Transverse colon (tissue), 4 donors: ENCODE results near the gene FCHSD2. TPM values are rescaled to one million over a fixed set of nuclear protein-coding genes. Genes with fewer than 3 reads are reported as not detected.
"Not testable (repeated sequence)": the region's sequence is repeated elsewhere in the genome, so short reads cannot be mapped to it uniquely, and the experiment has no call there.

Experiments used
- DNase-seq: peaks from one replicate; pipeline ENCODE4 v3.0.0-alpha.2; 2019
- H3K27ac ChIP-seq, 4 donors: fragments of 200-600 bp; sonication (generic); 2 replicates each; pipeline ENCODE4 v1.5.1; 2016 to 2018; ENCODE audit warnings: inconsistent platforms in 4 of 4
- H3K27me3 ChIP-seq: fragments of 200-600 bp; sonication (generic); 2 replicates; pipeline ENCODE4 v1.5.1; 2017; ENCODE audit warnings: inconsistent platforms
- H3K36me3 ChIP-seq, 4 donors: fragments of 200-600 bp; sonication (generic); 2 replicates each; pipeline ENCODE4 v1.5.1; 2017 to 2019; ENCODE audit warnings: inconsistent platforms in 4 of 4
- H3K4me1 ChIP-seq, 4 donors: fragments of 200-600 bp; sonication (generic); 2 replicates each; pipeline ENCODE4 v1.5.1; 2017 to 2020; ENCODE audit warnings: inconsistent platforms in 4 of 4
- H3K4me3 ChIP-seq, 4 donors: fragments of 200-600 bp; sonication (generic); 1 replicate in 1 of 4; 2 replicates in 3 of 4; pipeline versions ENCODE4 v1.5.1 to v1.6.1; 2017 to 2019; ENCODE audit warnings: inconsistent platforms in 4 of 4
- H3K9me3 ChIP-seq, 2 donors: fragments of 200-600 bp; sonication (generic); 2 replicates each; pipeline ENCODE4 v1.5.1; 2017 to 2019; ENCODE audit warnings: inconsistent platforms in 2 of 2
- EP300 ChIP-seq: sonication (generic); formaldehyde crosslinking; IDR thresholded peaks from one replicate; pipeline ENCODE4 v1.6.1; 2017; ENCODE audit warnings: antibody characterized with exemption, low read depth
- POLR2A ChIP-seq: fragments of 450-650 bp; IDR thresholded peaks from one replicate; pipeline ENCODE4 v1.6.1; 2016; ENCODE audit warnings: antibody characterized with exemption, mild to moderate bottlenecking, moderate library complexity
- POLR2AphosphoS5 ChIP-seq, 3 donors: sonication (generic); formaldehyde crosslinking; IDR thresholded peaks; one replicate each; pipeline ENCODE4 v1.6.1; 2016; ENCODE audit warnings: antibody characterized with exemption in 3 of 3
- WGBS, 2 donors: methylation state at CpG; one replicate each; pipeline ENCODE4 v1.1.5; 2018; ENCODE audit warnings: low coverage in 1 of 2; 5-methylcytosine and 5-hydroxymethylcytosine counted together
- in situ Hi-C, 4 donors: fragments of 200-750 bp; cut with MboI; loops; one replicate each; pipeline versions ENCODE4 v1.15.0 to v1.15.1; 2017; ENCODE audit warnings: low sequenced_read_pairs in 3 of 4, low pct_ligation_motif_present in 1 of 4, low pct_unique_long_range_greater_than_20kb in 1 of 4
- intact Hi-C: fragments of 100-400 bp; cut with DNase I; formaldehyde crosslinking; loops from one replicate; pipeline ENCODE4 v1.15.1; 2023; ENCODE audit warnings: low total_unique reads
- total RNA-seq, 4 donors: library from RNA; depleted of rRNA; stranded (reverse); fragments of >200 nt; gene quantifications; one replicate each; pipeline ENCODE4 v1.1.0, GENCODE V29; 2016
- TF ChIP-seq, protein P1 (sequence below), 5 experiments: fragments of 200-600 bp in 3 of 5; fragments of 450-650 bp in 2 of 5; sonication (generic) in 3 of 5; IDR thresholded peaks; 1 replicate in 2 of 5; 2 replicates in 3 of 5; pipeline ENCODE4 v1.5.1; 2016 to 2017; ENCODE audit warnings: antibody characterized with exemption in 5 of 5, inconsistent platforms in 3 of 5, mild to moderate bottlenecking in 2 of 5, moderate library complexity in 1 of 5

The FCHSD2 gene
- total RNA-seq, 4 donors from 2014 or later, result 9.1 to 15.9 (median 15.0) TPM

DNA sequence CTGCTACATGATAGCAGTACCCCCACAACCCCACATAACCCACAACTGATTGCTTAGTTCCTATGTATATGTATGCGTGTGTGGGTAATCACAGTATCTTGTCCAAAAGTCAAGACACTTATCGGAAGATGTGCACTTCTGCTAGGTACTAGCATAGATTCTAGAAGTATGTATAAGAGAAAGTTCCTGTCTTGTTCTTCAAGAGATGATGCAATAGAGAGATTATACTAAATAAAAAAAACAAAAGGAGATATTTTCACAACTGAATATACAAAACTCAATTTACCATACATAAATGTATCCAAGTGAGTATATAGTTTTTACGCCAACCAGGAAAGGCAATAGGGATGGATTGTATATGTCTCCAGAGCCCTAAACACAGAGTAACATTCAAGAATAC, 112.0 kb downstream of the FCHSD2 start:
- Histone ChIP-seq H3K27ac (no peak overlapping the region), H3K4me1 (peaks cover 0 to 5% (median 0%) of the 10 kb centered on the region in 4 donors), H3K4me3 (no peak overlapping the region), H3K27me3 (no peaks in the 10 kb centered on the region), H3K9me3 (peaks cover 6 to 8% of the 10 kb centered on the region in 2 donors), H3K36me3 (no peaks in the 10 kb centered on the region)
- 94 to 100% methylated on average over 3 of the region's 3 CpGs for WGBS, 2 donors
- no peak for DNase-seq
- intact Hi-C loops (no loop called here), in situ Hi-C loops (no loop called here)
- TF ChIP-seq, protein P1, sequence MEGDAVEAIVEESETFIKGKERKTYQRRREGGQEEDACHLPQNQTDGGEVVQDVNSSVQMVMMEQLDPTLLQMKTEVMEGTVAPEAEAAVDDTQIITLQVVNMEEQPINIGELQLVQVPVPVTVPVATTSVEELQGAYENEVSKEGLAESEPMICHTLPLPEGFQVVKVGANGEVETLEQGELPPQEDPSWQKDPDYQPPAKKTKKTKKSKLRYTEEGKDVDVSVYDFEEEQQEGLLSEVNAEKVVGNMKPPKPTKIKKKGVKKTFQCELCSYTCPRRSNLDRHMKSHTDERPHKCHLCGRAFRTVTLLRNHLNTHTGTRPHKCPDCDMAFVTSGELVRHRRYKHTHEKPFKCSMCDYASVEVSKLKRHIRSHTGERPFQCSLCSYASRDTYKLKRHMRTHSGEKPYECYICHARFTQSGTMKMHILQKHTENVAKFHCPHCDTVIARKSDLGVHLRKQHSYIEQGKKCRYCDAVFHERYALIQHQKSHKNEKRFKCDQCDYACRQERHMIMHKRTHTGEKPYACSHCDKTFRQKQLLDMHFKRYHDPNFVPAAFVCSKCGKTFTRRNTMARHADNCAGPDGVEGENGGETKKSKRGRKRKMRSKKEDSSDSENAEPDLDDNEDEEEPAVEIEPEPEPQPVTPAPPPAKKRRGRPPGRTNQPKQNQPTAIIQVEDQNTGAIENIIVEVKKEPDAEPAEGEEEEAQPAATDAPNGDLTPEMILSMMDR (IDR thresholded peaks at IDR 0.05), result no peak
- TF ChIP-seq EP300 (no peak), POLR2A (no peak), POLR2AphosphoS5 (IDR thresholded peaks at IDR 0.05) (no peak)

DNA sequence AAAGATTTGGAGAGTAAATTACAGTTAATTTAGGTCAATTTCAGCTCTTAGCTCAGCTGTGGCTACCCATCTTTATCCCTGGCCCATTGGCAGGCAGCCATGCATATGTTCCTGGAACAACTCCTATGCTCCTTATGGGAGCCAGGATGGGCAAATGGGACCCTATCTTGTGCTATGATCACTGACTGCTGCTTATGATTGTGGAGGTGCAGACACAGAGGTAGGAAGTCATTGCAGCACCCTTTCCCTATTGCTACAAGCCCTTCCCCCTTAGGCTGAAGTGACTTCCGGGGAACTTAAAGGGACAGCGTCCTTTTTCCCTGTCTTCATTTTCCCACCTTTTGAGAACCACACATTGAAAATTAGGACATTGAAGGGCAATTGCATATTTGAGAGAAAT, 112.7 kb downstream of the FCHSD2 start:
- peaks cover 10 to 15% of the 10 kb centered on the region in 2 donors for H3K9me3 ChIP-seq
- no peak for DNase-seq
- WGBS, 2 donors, result 67 to 96% methylated on average over 2 of the region's 2 CpGs
- H3K4me3 ChIP-seq, result no peak overlapping the region
- in situ Hi-C loops, result no loop called here
- H3K36me3 ChIP-seq, result no peaks in the 10 kb centered on the region
- TF ChIP-seq POLR2A (no peak), POLR2AphosphoS5 (IDR thresholded peaks at IDR 0.05) (no peak)
- TF ChIP-seq, protein P1 (IDR thresholded peaks at IDR 0.05), result no peak
- H3K27ac ChIP-seq, result no peak overlapping the region
- no peaks in the 10 kb centered on the region for H3K27me3 ChIP-seq
- intact Hi-C loops, result no loop called here
- peaks cover 0 to under 1% (median 0%) of the 10 kb centered on the region in 4 donors for H3K4me1 ChIP-seq

DNA sequence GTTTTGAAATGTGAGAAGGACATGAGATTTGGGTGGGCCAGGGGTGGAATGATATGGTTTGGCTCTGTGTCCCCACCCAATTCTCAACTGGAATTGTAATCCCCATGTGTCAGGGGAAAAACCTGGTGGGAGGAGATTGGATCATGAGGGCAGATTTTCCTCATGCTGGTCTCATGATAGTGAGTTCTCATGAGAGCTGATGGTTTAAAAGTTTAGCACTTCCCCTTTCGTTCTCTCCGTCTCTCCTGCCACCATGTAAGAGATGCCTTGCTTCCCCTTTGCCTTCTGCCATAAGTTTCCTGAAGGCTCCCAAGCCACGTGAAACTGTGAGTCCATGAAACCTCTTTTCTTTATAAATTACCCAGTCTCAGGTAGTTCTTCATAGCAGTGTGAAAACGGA, 113.5 kb downstream of the FCHSD2 start:
- no peaks in the 10 kb centered on the region for H3K27me3 ChIP-seq
- TF ChIP-seq POLR2AphosphoS5 (IDR thresholded peaks at IDR 0.05), result no peak
- no peak for TF ChIP-seq POLR2A
- no peak for TF ChIP-seq EP300
- TF ChIP-seq, protein P1 (IDR thresholded peaks at IDR 0.05), result no peak
- no peak for DNase-seq
- 75 to 90% methylated on average over 3 to 4 of the region's 4 CpGs for WGBS, 2 donors
- H3K27ac ChIP-seq, result no peak overlapping the region
- intact Hi-C loops, result no loop called here
- no peak overlapping the region for H3K4me3 ChIP-seq
- H3K9me3 ChIP-seq, result peaks cover 16 to 19% of the 10 kb centered on the region in 2 donors
- in situ Hi-C loops, result no loop called here
- H3K4me1 ChIP-seq, result no peaks in the 10 kb centered on the region
- no peaks in the 10 kb centered on the region for H3K36me3 ChIP-seq

DNA sequence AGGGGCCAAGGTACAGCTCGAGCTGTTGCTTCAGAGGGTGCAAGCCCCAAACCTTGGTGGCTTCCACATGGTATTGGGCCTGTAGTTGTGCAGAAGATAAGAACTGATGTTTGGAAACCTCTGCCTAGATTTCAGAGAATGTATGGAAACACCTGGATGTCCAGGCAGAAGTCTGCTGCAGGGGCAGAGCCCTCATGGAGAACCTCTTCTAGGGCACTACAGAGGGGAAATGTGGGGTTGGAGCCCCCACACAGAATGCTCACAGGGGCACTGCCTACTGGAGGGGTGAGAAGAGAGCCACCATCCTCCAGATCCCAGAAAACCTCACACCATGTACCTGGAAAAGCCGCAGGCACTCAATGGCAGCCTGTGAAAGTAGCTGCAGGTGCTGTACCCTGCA, 114.3 kb downstream of the FCHSD2 start:
- H3K27me3 ChIP-seq, H3K4me3 ChIP-seq, H3K36me3 ChIP-seq, intact Hi-C loops, DNase-seq, H3K4me1 ChIP-seq, in situ Hi-C loops, H3K27ac ChIP-seq: not testable (repeated sequence)
- 94% methylated on average over 2 of the region's 2 CpGs; no CpG with 5 or more reads in 1 of the 2 donors for whole genome bisulfite sequencing, 2 donors
- peaks cover 16 to 19% of the 10 kb centered on the region in 2 donors for H3K9me3 ChIP-seq

DNA sequence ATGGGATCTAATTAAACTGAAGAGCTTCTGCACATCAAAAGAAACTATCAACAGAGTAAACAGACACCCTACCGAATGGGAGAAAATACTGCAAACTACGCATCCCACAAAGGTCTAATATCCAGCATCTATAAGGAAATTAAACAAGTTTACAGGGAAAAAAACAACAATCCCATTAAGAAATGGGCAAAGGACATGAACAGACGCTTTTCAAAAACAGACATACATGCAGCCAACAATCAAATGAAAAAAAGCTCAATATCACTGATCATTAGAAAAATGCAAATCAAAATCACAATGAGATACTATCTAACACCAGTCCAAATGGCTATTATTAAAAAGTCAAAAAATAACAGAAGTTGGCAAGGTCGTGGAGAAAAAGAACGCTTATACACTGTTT, 117.5 kb downstream of the FCHSD2 start:
- DNase-seq, result no peak
- Histone ChIP-seq H3K36me3 (no peaks in the 10 kb centered on the region), H3K4me3 (no peak overlapping the region), H3K9me3 (peaks cover 16 to 19% of the 10 kb centered on the region in 2 donors), H3K4me1 (peaks cover 0 to 5% (median 0%) of the 10 kb centered on the region in 4 donors), H3K27me3 (no peaks in the 10 kb centered on the region), H3K27ac (no peak overlapping the region)
- TF ChIP-seq POLR2A, result no peak
- WGBS, 2 donors, result 96 to 97% methylated on average over 4 to 5 of the region's 5 CpGs
- intact Hi-C loops, result no loop called here
- in situ Hi-C loops, result no loop called here
